ENCODE measurements around the gene TEAD1.

DNA sequence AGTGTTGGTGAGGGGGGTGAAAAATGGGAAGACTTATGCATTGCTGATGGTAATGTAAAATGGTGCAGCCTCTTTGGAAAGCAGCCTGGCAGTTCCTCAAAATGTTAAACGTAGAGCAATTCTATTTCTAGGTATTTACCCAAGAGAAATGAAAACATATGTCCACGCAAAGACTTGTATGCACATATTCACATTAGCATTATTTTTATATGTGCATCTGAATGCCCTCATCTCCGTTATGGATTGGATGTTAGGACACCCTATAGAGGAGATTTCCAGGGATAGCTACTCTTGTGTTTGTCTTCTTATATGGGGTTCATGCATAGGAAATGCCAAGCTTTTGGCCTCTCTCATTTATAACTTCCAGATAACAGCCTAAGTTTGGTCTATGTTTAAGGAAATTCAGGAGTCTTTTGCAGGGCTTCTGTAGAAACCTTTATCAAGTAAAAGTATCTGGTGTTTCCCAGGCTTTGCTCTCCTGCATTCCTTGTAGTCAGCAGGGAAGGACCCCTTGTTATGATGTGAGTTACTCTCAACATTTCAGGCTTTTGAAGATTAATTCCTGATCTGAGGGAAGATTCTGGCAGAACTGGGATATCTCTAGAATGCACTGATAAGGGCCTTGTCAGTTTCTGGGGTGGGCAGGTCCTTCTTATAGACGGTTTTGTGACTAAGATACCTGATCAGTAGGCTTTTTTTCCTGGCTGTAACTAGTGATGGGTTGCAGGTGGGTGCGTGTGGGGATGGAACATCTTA lies 116.8 kb downstream of the TEAD1 start:
- TF ChIP-seq, protein P1, sequence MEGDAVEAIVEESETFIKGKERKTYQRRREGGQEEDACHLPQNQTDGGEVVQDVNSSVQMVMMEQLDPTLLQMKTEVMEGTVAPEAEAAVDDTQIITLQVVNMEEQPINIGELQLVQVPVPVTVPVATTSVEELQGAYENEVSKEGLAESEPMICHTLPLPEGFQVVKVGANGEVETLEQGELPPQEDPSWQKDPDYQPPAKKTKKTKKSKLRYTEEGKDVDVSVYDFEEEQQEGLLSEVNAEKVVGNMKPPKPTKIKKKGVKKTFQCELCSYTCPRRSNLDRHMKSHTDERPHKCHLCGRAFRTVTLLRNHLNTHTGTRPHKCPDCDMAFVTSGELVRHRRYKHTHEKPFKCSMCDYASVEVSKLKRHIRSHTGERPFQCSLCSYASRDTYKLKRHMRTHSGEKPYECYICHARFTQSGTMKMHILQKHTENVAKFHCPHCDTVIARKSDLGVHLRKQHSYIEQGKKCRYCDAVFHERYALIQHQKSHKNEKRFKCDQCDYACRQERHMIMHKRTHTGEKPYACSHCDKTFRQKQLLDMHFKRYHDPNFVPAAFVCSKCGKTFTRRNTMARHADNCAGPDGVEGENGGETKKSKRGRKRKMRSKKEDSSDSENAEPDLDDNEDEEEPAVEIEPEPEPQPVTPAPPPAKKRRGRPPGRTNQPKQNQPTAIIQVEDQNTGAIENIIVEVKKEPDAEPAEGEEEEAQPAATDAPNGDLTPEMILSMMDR (IDR thresholded peaks at IDR 0.05), result no peak
- TF ChIP-seq POLR2A (IDR thresholded peaks at IDR 0.05), result no peak
- no peak for TF ChIP-seq EP300 (IDR thresholded peaks at IDR 0.05; ENCODE audit: low read depth)
- TF ChIP-seq POLR2AphosphoS5 (IDR thresholded peaks at IDR 0.05), result no peak
